ENCODE data around the gene STMN3.
"Not testable (repeated sequence)": the region's sequence is repeated elsewhere in the genome, so short reads cannot be mapped to it uniquely, and the experiment has no call there.

STMN3 gene

DNA sequence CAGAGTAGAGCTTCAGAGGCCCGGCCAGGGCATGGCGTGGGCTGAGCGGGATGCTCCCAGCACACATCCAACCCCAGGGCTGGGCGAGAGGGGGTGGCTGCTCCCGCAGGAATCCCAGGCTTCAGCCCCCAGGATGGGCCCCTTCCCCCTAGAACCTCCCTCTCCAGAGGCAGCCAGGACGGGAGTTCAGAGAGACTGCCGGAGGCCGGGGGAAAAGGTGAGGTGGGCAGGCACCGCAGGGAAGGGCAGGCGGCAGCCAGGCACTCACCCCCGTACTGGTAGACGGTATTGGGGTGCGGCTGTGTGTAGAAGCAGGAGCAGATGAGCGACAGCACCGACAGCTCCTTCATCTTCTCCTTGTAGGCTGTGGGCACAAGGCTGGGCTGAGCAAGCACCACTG, 9.3 kb downstream of the STMN3 start:
- H3K36me3 ChIP-seq (ENCODE audit: control insufficient read depth, low read depth, low read length) = no peaks in the 10 kb centered on the region
- no peak overlapping the region for H3K9ac ChIP-seq (ENCODE audit: low read length)
- H3K9me3 ChIP-seq (ENCODE audit: control insufficient read depth, low read depth, low read length) = no peaks in the 10 kb centered on the region
- no peak overlapping the region for H3K27ac ChIP-seq (ENCODE audit: low read length)
- no peaks in the 10 kb centered on the region for H3K27me3 ChIP-seq (ENCODE audit: control insufficient read depth, insufficient read depth, low read length)
- H3K4me3 ChIP-seq (ENCODE audit: low read length) = no peak overlapping the region
- H3K4me1 ChIP-seq (ENCODE audit: control insufficient read depth, low read depth, low read length) = no peaks in the 10 kb centered on the region

- Histone ChIP-seq H3K4me1 (ENCODE audit: control insufficient read depth, low read depth, low read length) (no peaks in the 10 kb centered on the region), H3K9ac (ENCODE audit: low read length) (no peak overlapping the region), H3K27me3 (ENCODE audit: control insufficient read depth, insufficient read depth, low read length) (no peaks in the 10 kb centered on the region), H3K27ac (ENCODE audit: low read length) (no peak overlapping the region), H3K9me3 (ENCODE audit: control insufficient read depth, low read depth, low read length) (no peaks in the 10 kb centered on the region), H3K4me3 (ENCODE audit: low read length) (no peak overlapping the region), H3K36me3 (ENCODE audit: control insufficient read depth, low read depth, low read length) (no peaks in the 10 kb centered on the region)
These were observed 9.7 kb downstream of the STMN3 start for GRCh38 chr20:63643499-63643898.

GRCh38 chr20:63642527-63643247, 10.5 kb downstream of the STMN3 start:
- peak overlapping the region; percentile 59 for H3K4me3 ChIP-seq (ENCODE audit: low read length)
- H3K9me3 ChIP-seq (ENCODE audit: control insufficient read depth, low read depth, low read length) = no peaks in the 10 kb centered on the region
- H3K27me3 ChIP-seq (ENCODE audit: control insufficient read depth, insufficient read depth, low read length) = no peaks in the 10 kb centered on the region
- peak overlapping the region; percentile 12 for H3K9ac ChIP-seq (ENCODE audit: low read length)
- no peaks in the 10 kb centered on the region for H3K4me1 ChIP-seq (ENCODE audit: control insufficient read depth, low read depth, low read length)
- H3K36me3 ChIP-seq (ENCODE audit: control insufficient read depth, low read depth, low read length) = no peaks in the 10 kb centered on the region
- H3K27ac ChIP-seq (ENCODE audit: low read length) = no peak overlapping the region

- Histone ChIP-seq H3K27ac (ENCODE audit: low read length) (no peak overlapping the region), H3K36me3 (ENCODE audit: control insufficient read depth, low read depth, low read length) (no peaks in the 10 kb centered on the region), H3K9me3 (ENCODE audit: control insufficient read depth, low read depth, low read length) (no peaks in the 10 kb centered on the region), H3K27me3 (ENCODE audit: control insufficient read depth, insufficient read depth, low read length) (no peaks in the 10 kb centered on the region), H3K4me3 (ENCODE audit: low read length) (peak overlapping the region; percentile 59), H3K9ac (ENCODE audit: low read length) (peak overlapping the region; percentile 12), H3K4me1 (ENCODE audit: control insufficient read depth, low read depth, low read length) (no peaks in the 10 kb centered on the region)
These were observed 11.3 kb downstream of the STMN3 start for GRCh38 chr20:63641792-63642523.

- no peaks in the 10 kb centered on the region for H3K4me1 ChIP-seq (ENCODE audit: control insufficient read depth, low read depth, low read length)
- no peaks in the 10 kb centered on the region for H3K9me3 ChIP-seq (ENCODE audit: control insufficient read depth, low read depth, low read length)
- no peak overlapping the region for H3K27ac ChIP-seq (ENCODE audit: low read length)
- no peak overlapping the region for H3K9ac ChIP-seq (ENCODE audit: low read length)
- H3K36me3 ChIP-seq (ENCODE audit: control insufficient read depth, low read depth, low read length) = no peaks in the 10 kb centered on the region
- H3K27me3 ChIP-seq (ENCODE audit: control insufficient read depth, insufficient read depth, low read length) = no peaks in the 10 kb centered on the region
- peak overlapping the region; percentile 35 for H3K4me3 ChIP-seq (ENCODE audit: low read length)
These were observed 12.0 kb downstream of the STMN3 start for GRCh38 chr20:63641146-63641791.

- not testable (repeated sequence) for H3K9ac ChIP-seq (ENCODE audit: low read length); H3K4me3 ChIP-seq (ENCODE audit: low read length); H3K4me1 ChIP-seq (ENCODE audit: control insufficient read depth, low read depth, low read length)
These were observed 12.5 kb downstream of the STMN3 start for GRCh38 chr20:63640686-63641085.

DNA sequence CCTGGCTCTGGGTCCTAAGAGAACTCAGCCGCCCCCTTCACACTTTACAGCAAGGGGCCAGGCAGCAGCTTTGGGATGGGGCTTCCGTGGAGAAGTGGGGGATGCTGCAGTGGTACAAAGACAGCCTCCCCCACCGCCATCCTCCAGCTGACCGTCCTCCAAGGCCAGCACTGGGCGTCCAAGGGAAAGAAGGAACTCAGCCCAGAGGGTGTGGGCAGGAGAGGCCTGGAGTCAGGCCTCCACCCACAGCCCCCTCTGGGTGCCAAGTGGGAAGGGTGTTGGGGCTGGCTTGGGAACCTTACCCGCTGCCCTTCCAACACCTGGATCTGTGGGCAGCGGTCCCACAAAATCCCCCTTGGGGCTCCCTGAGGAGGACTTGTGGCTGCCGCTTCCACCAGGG, 13.1 kb downstream of the STMN3 start:
- Histone ChIP-seq H3K36me3 (ENCODE audit: control insufficient read depth, low read depth, low read length) (no peaks in the 10 kb centered on the region), H3K4me1 (ENCODE audit: control insufficient read depth, low read depth, low read length) (no peaks in the 10 kb centered on the region), H3K4me3 (ENCODE audit: low read length) (no peak overlapping the region), H3K27me3 (ENCODE audit: control insufficient read depth, insufficient read depth, low read length) (no peaks in the 10 kb centered on the region), H3K27ac (ENCODE audit: low read length) (no peak overlapping the region), H3K9me3 (ENCODE audit: control insufficient read depth, low read depth, low read length) (no peaks in the 10 kb centered on the region), H3K9ac (ENCODE audit: low read length) (no peak overlapping the region)

More at GRCh38 chr20:63640686-63641085, 12.5 kb downstream of the STMN3 start:
- H3K36me3 ChIP-seq (ENCODE audit: control insufficient read depth, low read depth, low read length); H3K27me3 ChIP-seq (ENCODE audit: control insufficient read depth, insufficient read depth, low read length); H3K9me3 ChIP-seq (ENCODE audit: control insufficient read depth, low read depth, low read length); H3K27ac ChIP-seq (ENCODE audit: low read length): not testable (repeated sequence)

DNA sequence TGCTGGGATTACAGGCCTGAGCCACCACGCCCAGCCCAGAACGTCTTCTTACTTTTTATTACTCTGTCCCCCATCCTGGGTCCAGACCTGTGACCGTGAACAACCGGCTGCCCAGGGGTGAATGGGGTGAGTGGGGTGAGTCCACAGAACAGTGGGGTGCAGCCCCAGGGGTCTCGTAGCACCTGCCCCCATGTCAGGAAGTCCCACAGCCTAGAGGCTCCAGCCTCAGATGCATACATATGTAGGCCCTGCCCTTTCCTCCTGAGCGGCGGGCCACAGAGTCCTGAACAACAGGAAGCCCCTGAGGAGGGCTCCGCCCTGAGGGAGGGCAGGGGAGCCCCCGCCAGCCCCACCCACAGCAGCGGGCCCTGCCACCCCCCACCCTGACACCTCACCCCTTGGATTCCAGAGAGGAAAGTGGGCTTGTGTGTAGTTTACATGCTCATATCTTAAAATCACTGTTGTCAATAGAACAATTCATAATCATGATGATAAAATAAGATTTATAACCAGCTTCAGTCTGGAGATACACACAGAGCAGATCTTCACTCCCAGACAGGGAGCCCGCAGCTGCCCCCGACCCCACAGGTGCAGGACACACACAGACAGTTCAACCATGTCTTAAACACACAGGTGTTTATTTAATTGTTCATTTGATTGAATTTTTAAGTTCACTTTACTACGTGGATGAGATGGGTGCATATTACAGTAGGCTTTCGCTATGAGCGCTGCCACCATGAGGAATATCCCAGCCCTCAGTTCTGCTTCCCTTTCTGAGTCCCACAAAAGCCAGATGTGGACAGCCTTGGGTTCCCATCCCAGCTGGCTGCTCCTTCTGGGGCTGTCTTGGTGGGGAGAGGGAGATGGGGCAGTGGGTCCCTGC, 13.9 kb downstream of the STMN3 start:
- Histone ChIP-seq H3K9me3 (ENCODE audit: control insufficient read depth, low read depth, low read length) (no peaks in the 10 kb centered on the region), H3K27me3 (ENCODE audit: control insufficient read depth, insufficient read depth, low read length) (no peaks in the 10 kb centered on the region), H3K4me1 (ENCODE audit: control insufficient read depth, low read depth, low read length) (no peaks in the 10 kb centered on the region), H3K9ac (ENCODE audit: low read length) (no peak overlapping the region), H3K4me3 (ENCODE audit: low read length) (no peak overlapping the region), H3K27ac (ENCODE audit: low read length) (no peak overlapping the region), H3K36me3 (ENCODE audit: control insufficient read depth, low read depth, low read length) (no peaks in the 10 kb centered on the region)

GRCh38 chr20:63636752-63637628, 16.2 kb downstream of the STMN3 start:
- no peaks in the 10 kb centered on the region for H3K36me3 ChIP-seq (ENCODE audit: control insufficient read depth, low read depth, low read length)
- H3K9ac ChIP-seq (ENCODE audit: low read length) = no peak overlapping the region
- no peak overlapping the region for H3K27ac ChIP-seq (ENCODE audit: low read length)
- no peaks in the 10 kb centered on the region for H3K27me3 ChIP-seq (ENCODE audit: control insufficient read depth, insufficient read depth, low read length)
- H3K4me3 ChIP-seq (ENCODE audit: low read length) = no peak overlapping the region
- H3K4me1 ChIP-seq (ENCODE audit: control insufficient read depth, low read depth, low read length) = no peaks in the 10 kb centered on the region
- H3K9me3 ChIP-seq (ENCODE audit: control insufficient read depth, low read depth, low read length) = no peaks in the 10 kb centered on the region

DNA sequence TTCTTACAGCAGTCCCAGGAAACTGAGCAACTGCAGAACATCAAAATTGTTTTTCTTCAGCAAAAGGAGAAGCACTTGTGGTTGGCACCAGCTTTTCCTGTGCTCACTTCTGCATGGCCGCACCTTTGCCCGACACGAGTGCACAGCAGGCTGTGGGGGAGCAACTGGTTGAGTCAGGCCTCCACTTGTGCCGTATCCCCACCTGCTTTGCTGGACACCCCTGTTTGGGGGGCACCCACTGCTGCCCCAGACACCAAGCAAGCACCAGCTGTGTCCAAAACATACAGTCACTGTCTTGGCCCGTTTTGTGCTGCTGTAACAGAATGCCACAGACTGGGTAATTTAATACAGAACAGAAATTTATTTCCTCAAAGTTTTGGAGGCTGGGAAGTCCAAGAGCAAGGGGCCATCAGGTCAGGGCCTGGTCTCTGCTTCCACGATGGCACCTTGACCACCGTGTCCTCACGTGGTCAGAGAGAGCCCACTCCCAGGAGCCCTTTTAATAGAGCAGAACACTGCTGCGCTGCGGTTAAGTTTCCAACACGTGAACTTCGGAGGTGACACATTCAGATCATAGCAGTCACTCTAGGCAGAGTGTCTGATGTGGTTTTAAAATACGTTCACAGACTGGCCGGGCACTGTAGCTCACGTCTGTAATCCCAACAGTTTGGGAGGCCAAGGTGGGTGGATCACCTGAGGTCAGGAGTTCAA, 17.6 kb downstream of the STMN3 start:
- H3K27ac ChIP-seq (ENCODE audit: low read length) = no peak overlapping the region
- no peaks in the 10 kb centered on the region for H3K4me1 ChIP-seq (ENCODE audit: control insufficient read depth, low read depth, low read length)
- H3K9ac ChIP-seq (ENCODE audit: low read length) = no peak overlapping the region
- H3K9me3 ChIP-seq (ENCODE audit: control insufficient read depth, low read depth, low read length) = no peaks in the 10 kb centered on the region
- H3K36me3 ChIP-seq (ENCODE audit: control insufficient read depth, low read depth, low read length) = no peaks in the 10 kb centered on the region
- H3K27me3 ChIP-seq (ENCODE audit: control insufficient read depth, insufficient read depth, low read length) = no peaks in the 10 kb centered on the region
- no peak overlapping the region for H3K4me3 ChIP-seq (ENCODE audit: low read length)
